ENCODE data around the gene ITPR1.
A peak's percentile ranks its signal among the peaks of the same experiment; 100 is the strongest.

Gene ITPR1

GRCh38 chr3:4670352-4670751 is 177.2 kb downstream of the ITPR1 start:
- TF ChIP-seq CTCF (IDR thresholded peaks at IDR 0.05; ENCODE audit: extremely low read depth, missing control alignments): no peak
- DNase-seq (ENCODE audit: low spot score): peak; percentile 7

GRCh38 chr3:4672725-4673275 is 179.7 kb downstream of the ITPR1 start:
- TF ChIP-seq CTCF (IDR thresholded peaks at IDR 0.05; ENCODE audit: extremely low read depth, missing control alignments): no peak
- no peak for DNase-seq (ENCODE audit: low spot score)

- no peak for DNase-seq (ENCODE audit: low spot score)
- no peak for TF ChIP-seq CTCF (IDR thresholded peaks at IDR 0.05; ENCODE audit: extremely low read depth, missing control alignments)
These were observed 181.1 kb downstream of the ITPR1 start for GRCh38 chr3:4674216-4674615.

- no peak for DNase-seq (ENCODE audit: low spot score)
- no peak for TF ChIP-seq CTCF (IDR thresholded peaks at IDR 0.05; ENCODE audit: extremely low read depth, missing control alignments)
These were observed 182.6 kb downstream of the ITPR1 start for GRCh38 chr3:4675704-4676103.

GRCh38 chr3:4678320-4678719 is 185.2 kb downstream of the ITPR1 start:
- TF ChIP-seq CTCF (IDR thresholded peaks at IDR 0.05; ENCODE audit: extremely low read depth, missing control alignments): no peak
- DNase-seq (ENCODE audit: low spot score): no peak

GRCh38 chr3:4680227-4680691 is 187.1 kb downstream of the ITPR1 start:
- no peak for TF ChIP-seq CTCF (IDR thresholded peaks at IDR 0.05; ENCODE audit: extremely low read depth, missing control alignments)
- DNase-seq (ENCODE audit: low spot score): no peak

- no peak for DNase-seq (ENCODE audit: low spot score)
- TF ChIP-seq CTCF (IDR thresholded peaks at IDR 0.05; ENCODE audit: extremely low read depth, missing control alignments): no peak
These were observed 187.7 kb downstream of the ITPR1 start for GRCh38 chr3:4680871-4681300.

Measured in GM20000 (cell line).